ENCODE data around the gene GRK1.

GRK1 gene

DNA sequence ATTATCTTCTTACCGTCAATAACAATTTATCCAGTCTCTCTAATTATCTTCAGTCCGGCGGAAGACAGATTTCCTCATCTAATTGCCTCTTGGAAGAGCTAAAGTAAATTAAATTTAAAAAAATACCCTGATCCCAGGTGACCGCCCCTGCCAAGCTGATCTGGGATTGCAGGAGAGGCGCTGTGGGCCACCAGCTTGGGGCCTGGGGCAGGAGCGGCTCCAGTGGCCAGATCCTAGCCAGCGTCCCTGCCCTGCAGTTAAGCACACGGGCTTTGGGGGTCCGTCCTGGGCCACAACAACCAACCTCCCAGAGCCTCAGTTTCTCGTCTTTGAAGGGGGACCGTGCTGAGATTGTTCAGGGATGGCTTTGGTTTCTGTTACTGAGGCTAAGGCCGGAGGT lies 79.7 kb downstream of the GRK1 start:
- TF ChIP-seq, protein P1, sequence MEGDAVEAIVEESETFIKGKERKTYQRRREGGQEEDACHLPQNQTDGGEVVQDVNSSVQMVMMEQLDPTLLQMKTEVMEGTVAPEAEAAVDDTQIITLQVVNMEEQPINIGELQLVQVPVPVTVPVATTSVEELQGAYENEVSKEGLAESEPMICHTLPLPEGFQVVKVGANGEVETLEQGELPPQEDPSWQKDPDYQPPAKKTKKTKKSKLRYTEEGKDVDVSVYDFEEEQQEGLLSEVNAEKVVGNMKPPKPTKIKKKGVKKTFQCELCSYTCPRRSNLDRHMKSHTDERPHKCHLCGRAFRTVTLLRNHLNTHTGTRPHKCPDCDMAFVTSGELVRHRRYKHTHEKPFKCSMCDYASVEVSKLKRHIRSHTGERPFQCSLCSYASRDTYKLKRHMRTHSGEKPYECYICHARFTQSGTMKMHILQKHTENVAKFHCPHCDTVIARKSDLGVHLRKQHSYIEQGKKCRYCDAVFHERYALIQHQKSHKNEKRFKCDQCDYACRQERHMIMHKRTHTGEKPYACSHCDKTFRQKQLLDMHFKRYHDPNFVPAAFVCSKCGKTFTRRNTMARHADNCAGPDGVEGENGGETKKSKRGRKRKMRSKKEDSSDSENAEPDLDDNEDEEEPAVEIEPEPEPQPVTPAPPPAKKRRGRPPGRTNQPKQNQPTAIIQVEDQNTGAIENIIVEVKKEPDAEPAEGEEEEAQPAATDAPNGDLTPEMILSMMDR (IDR thresholded peaks at IDR 0.05; ENCODE audit: insufficient read depth, low read length, poor library complexity, severe bottlenecking), result no peak
- no peak for TF ChIP-seq EZH2phosphoT487 (conservative IDR thresholded peaks at IDR 0.05; ENCODE audit: low read length)
- H3K27ac ChIP-seq (ENCODE audit: low read depth, low read length), result no peak overlapping the region

DNA sequence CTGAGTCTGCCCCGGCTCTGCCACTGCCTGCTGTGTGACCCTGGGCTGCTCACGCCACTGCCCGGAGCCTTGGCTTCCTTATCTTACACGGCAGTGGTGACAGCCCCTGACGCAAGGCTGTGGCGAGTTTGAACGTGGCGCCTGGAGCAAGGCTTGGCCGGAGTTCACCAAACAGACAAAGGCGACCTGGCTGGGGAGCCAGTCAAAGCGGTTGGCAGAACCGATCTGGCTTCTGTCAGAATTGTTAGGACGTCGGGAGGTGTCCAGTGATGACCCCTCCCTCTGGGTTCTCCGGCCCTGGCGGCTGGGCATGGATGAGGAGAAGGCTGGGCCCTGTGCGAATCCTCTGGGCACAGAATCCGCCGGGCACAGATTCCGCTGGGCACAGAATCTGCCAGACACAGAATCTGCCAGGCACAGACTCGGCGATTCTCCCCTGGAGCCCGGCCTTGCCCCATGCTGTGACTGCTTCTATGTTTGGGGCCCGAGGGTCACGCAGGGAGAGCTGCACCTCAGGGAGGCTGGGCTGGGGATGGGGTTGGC lies 80.3 kb downstream of the GRK1 start:
- no peaks in the 10 kb centered on the region for H4K20me1 ChIP-seq (ENCODE audit: low read depth, low read length)
- TF ChIP-seq, protein P1 (IDR thresholded peaks at IDR 0.05; ENCODE audit: insufficient read depth, low read length, poor library complexity, severe bottlenecking), result no peak
- no peak for TF ChIP-seq EZH2phosphoT487 (conservative IDR thresholded peaks at IDR 0.05; ENCODE audit: low read length)
- H3K9me3 ChIP-seq (ENCODE audit: insufficient read depth, low read length), result peaks cover 14% of the 10 kb centered on the region; the same call in 1 of the 2 replicates
- no peak overlapping the region for H3K27ac ChIP-seq (ENCODE audit: low read depth, low read length)
- H3K4me3 ChIP-seq (ENCODE audit: insufficient read depth, low read length, poor library complexity, severe bottlenecking), result no peak overlapping the region
- no peaks in the 10 kb centered on the region for H3K27me3 ChIP-seq (ENCODE audit: low read length)
- no peaks in the 10 kb centered on the region for H3K9me2 ChIP-seq (replicated peaks; ENCODE audit: insufficient read depth, low read length)
- no peak overlapping the region for H3K9ac ChIP-seq (ENCODE audit: low read length)
- no peak overlapping the region for H2AFZ ChIP-seq (ENCODE audit: low read depth, low read length, severe bottlenecking)
- no peaks in the 10 kb centered on the region for H3K36me3 ChIP-seq (ENCODE audit: low read length)
- no peaks in the 10 kb centered on the region for H3F3A ChIP-seq (ENCODE audit: insufficient read depth)
- H3K4me2 ChIP-seq (ENCODE audit: low read depth, low read length, poor library complexity, severe bottlenecking), result no peak overlapping the region
- H3K79me2 ChIP-seq (ENCODE audit: insufficient read depth, low read length), result no peaks in the 10 kb centered on the region

More for the DNA sequence above, 79.7 kb downstream of the GRK1 start:
- H3K9me2 ChIP-seq (replicated peaks; ENCODE audit: insufficient read depth, low read length), result no peaks in the 10 kb centered on the region
- no peaks in the 10 kb centered on the region for H3K27me3 ChIP-seq (ENCODE audit: low read length)
- H3F3A ChIP-seq (ENCODE audit: insufficient read depth), result no peaks in the 10 kb centered on the region
- H3K79me2 ChIP-seq (ENCODE audit: insufficient read depth, low read length), result no peaks in the 10 kb centered on the region
- no peak overlapping the region for H3K4me2 ChIP-seq (ENCODE audit: low read depth, low read length, poor library complexity, severe bottlenecking)
- H2AFZ ChIP-seq (ENCODE audit: low read depth, low read length, severe bottlenecking), result no peak overlapping the region
- no peak overlapping the region for H3K4me3 ChIP-seq (ENCODE audit: insufficient read depth, low read length, poor library complexity, severe bottlenecking)
- no peaks in the 10 kb centered on the region for H4K20me1 ChIP-seq (ENCODE audit: low read depth, low read length)
- H3K36me3 ChIP-seq (ENCODE audit: low read length), result no peaks in the 10 kb centered on the region
- peaks cover 13% of the 10 kb centered on the region; the same call in 1 of the 2 replicates for H3K9me3 ChIP-seq (ENCODE audit: insufficient read depth, low read length)
- no peak overlapping the region for H3K9ac ChIP-seq (ENCODE audit: low read length)

DNA sequence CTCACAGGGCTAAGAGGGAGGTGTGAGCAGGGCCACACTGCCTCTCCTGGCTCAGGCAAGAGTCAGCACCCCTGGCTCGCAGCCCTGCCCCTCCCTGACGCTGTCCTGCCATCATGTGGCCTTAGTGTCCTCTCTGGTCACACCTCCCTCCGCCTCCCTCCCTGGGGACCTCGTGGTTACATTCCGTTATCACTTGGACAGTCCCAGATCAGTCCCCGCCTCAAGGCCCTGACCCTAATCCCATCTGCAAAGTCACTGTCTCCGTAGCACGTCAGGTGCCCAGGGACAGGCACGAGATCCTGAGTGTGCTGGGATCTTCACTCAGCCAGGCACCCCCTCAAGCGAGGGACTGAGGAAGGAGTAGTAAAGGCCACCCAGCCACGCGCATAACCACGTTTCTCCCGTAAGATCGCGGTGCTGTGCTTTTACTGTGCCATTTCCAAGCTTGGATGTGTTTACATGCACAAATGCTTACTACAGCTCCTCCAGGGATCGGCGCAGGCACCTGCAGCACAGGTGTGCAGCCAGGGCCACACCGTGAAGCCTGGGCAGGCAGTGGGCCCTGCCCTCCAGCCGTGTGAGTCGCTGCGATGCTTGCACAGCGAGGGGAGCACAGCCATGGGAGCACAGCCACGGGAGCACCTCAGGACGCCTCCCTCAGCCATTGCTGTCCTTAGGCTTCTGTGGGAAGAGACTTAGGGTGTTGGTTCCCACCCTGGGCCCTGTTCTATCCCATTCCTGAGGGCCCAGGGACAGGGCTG lies 81.3 kb downstream of the GRK1 start:
- no peak overlapping the region for H3K4me2 ChIP-seq (ENCODE audit: low read depth, low read length, poor library complexity, severe bottlenecking)
- H3K9ac ChIP-seq (ENCODE audit: low read length), result no peak overlapping the region
- TF ChIP-seq EZH2phosphoT487 (conservative IDR thresholded peaks at IDR 0.05; ENCODE audit: low read length), result no peak
- no peak overlapping the region for H2AFZ ChIP-seq (ENCODE audit: low read depth, low read length, severe bottlenecking)
- no peaks in the 10 kb centered on the region for H3K79me2 ChIP-seq (ENCODE audit: insufficient read depth, low read length)
- H3K9me2 ChIP-seq (replicated peaks; ENCODE audit: insufficient read depth, low read length), result no peaks in the 10 kb centered on the region
- no peak overlapping the region for H3K4me3 ChIP-seq (ENCODE audit: insufficient read depth, low read length, poor library complexity, severe bottlenecking)
- peaks cover 14% of the 10 kb centered on the region; the same call in 1 of the 2 replicates for H3K9me3 ChIP-seq (ENCODE audit: insufficient read depth, low read length)
- no peaks in the 10 kb centered on the region for H3F3A ChIP-seq (ENCODE audit: insufficient read depth)
- no peak overlapping the region for H3K27ac ChIP-seq (ENCODE audit: low read depth, low read length)
- H3K36me3 ChIP-seq (ENCODE audit: low read length), result no peaks in the 10 kb centered on the region
- H4K20me1 ChIP-seq (ENCODE audit: low read depth, low read length), result no peaks in the 10 kb centered on the region
- no peaks in the 10 kb centered on the region for H3K27me3 ChIP-seq (ENCODE audit: low read length)

All from SU-DHL-6 (cell line).